Caki2 (cell line): ENCODE data around the gene CACNA1E. TPM values are rescaled to one million over a fixed set of nuclear protein-coding genes. Genes with fewer than 3 reads are reported as not detected.
A peak's percentile ranks its signal among the peaks of the same experiment; 100 is the strongest.

ENCODE experiments used
- DNase-seq: peaks from one replicate; pipeline ENCODE4 v3.0.0-alpha.2; 2015; ENCODE audit warnings: low read depth
- in situ Hi-C: cut with HindIII; loops from 2 replicates; pipeline ENCODE4 v1.10.0; 2016; ENCODE audit warnings: low sequenced_read_pairs, low pct_unique_long_range_greater_than_20kb, mixed read lengths
- total RNA-seq: library from RNA; depleted of rRNA; stranded (reverse); fragments of >200 nt; shearing (Covaris generic); gene quantifications from 2 replicates; pipeline ENCODE4 v1.2.3, GENCODE V29; 2014; ENCODE audit warnings: low replicate concordance

Gene CACNA1E
- total RNA-seq, 1 experiment from 2014 or later, result not detected

- DNase-seq, result no peak
- in situ Hi-C loops, result no loop called here
These were observed 218.6 kb downstream of the CACNA1E start for GRCh38 chr1:181701891-181702290.

- in situ Hi-C loops, result no loop called here
- DNase-seq, result no peak
These were observed 221.2 kb downstream of the CACNA1E start for GRCh38 chr1:181704546-181704945.

GRCh38 chr1:181711820-181712219 is 228.5 kb downstream of the CACNA1E start:
- no peak for DNase-seq
- in situ Hi-C loops, result no loop called here

- no peak for DNase-seq
- in situ Hi-C loops, result no loop called here
These were observed 229.4 kb downstream of the CACNA1E start for GRCh38 chr1:181712711-181713110.

- in situ Hi-C loops, result no loop called here
- no peak for DNase-seq
These were observed 231.1 kb downstream of the CACNA1E start for GRCh38 chr1:181714428-181714827.

- in situ Hi-C loops, result no loop called here
- DNase-seq, result no peak
These were observed 234.7 kb downstream of the CACNA1E start for GRCh38 chr1:181718034-181718433.

GRCh38 chr1:181726320-181727012 is 243.1 kb downstream of the CACNA1E start:
- in situ Hi-C loops, result no loop called here

GRCh38 chr1:181730606-181731005 is 247.3 kb downstream of the CACNA1E start:
- in situ Hi-C loops, result no loop called here
- no peak for DNase-seq

More at GRCh38 chr1:181726320-181727012, 243.1 kb downstream of the CACNA1E start:
- DNase-seq, result no peak

GRCh38 chr1:181732218-181732990 is 249.1 kb downstream of the CACNA1E start:
- in situ Hi-C loops, result no loop called here
- no peak for DNase-seq

GRCh38 chr1:181733486-181733885 is 250.2 kb downstream of the CACNA1E start:
- in situ Hi-C loops, result no loop called here
- no peak for DNase-seq

- DNase-seq, result no peak
- in situ Hi-C loops, result no loop called here
These were observed 253.7 kb downstream of the CACNA1E start for GRCh38 chr1:181737056-181737455.

- in situ Hi-C loops, result no loop called here
- no peak for DNase-seq
These were observed 255.9 kb downstream of the CACNA1E start for GRCh38 chr1:181739214-181739613.

- in situ Hi-C loops, result no loop called here
These were observed 259.1 kb downstream of the CACNA1E start for GRCh38 chr1:181742426-181742825.

GRCh38 chr1:181743878-181744312 is 260.6 kb downstream of the CACNA1E start:
- in situ Hi-C loops, result no loop called here
- DNase-seq, result peak; percentile 59

More at GRCh38 chr1:181742426-181742825, 259.1 kb downstream of the CACNA1E start:
- DNase-seq, result no peak

- no peak for DNase-seq
- in situ Hi-C loops, result no loop called here
These were observed 262.9 kb downstream of the CACNA1E start for GRCh38 chr1:181746224-181746623.

GRCh38 chr1:181748013-181748412 is 264.7 kb downstream of the CACNA1E start:
- no peak for DNase-seq
- in situ Hi-C loops, result no loop called here

GRCh38 chr1:181754103-181754502 is 270.8 kb downstream of the CACNA1E start:
- no peak for DNase-seq
- in situ Hi-C loops, result no loop called here

GRCh38 chr1:181759481-181759880 is 276.2 kb downstream of the CACNA1E start:
- in situ Hi-C loops, result no loop called here
- no peak for DNase-seq

GRCh38 chr1:181763736-181764135 is 280.4 kb downstream of the CACNA1E start:
- DNase-seq, result peak; percentile 55
- in situ Hi-C loops, result no loop called here
